Osteocyte (in vitro differentiated cells): ENCODE results near the gene SRA1. TPM values are rescaled to one million over a fixed set of nuclear protein-coding genes. Genes with fewer than 3 reads are reported as not detected.

Experiments
- DNase-seq: peaks from one replicate; pipeline ENCODE4 v3.0.0; 2021; ENCODE audit warnings: mixed read lengths; ENCODE audit not compliant: unreplicated experiment; ENCODE audit errors: extremely low spot score
- H3K27ac Mint-ChIP-seq: one replicate; pipeline ENCODE4 v1.8.0; 2021; ENCODE audit warnings: mild to moderate bottlenecking, mixed read lengths; ENCODE audit not compliant: unreplicated experiment
- H3K27me3 Mint-ChIP-seq: one replicate; pipeline ENCODE4 v1.8.0; 2021; ENCODE audit warnings: mixed read lengths; ENCODE audit not compliant: unreplicated experiment
- H3K36me3 Mint-ChIP-seq: one replicate; pipeline ENCODE4 v1.8.0; 2021; ENCODE audit warnings: mixed read lengths; ENCODE audit not compliant: unreplicated experiment
- H3K4me1 Mint-ChIP-seq: one replicate; pipeline ENCODE4 v1.8.0; 2021; ENCODE audit warnings: mixed read lengths; ENCODE audit not compliant: unreplicated experiment
- H3K4me3 Mint-ChIP-seq: one replicate; pipeline ENCODE4 v1.8.0; 2021; ENCODE audit warnings: mild to moderate bottlenecking, moderate library complexity, mixed read lengths; ENCODE audit not compliant: unreplicated experiment
- H3K9me3 Mint-ChIP-seq: one replicate; pipeline ENCODE4 v1.8.0; 2021; ENCODE audit warnings: mixed read lengths; ENCODE audit not compliant: unreplicated experiment
- total RNA-seq: library from RNA; stranded (reverse); gene quantifications from 2 replicates; pipeline ENCODE4 v1.2.1, GENCODE V29; 2021
- TF ChIP-seq, protein P1 (sequence below): fragments of 200-600 bp; sonication (generic); IDR thresholded peaks from 2 replicates; pipeline ENCODE4 v1.5.0; 2021; ENCODE audit warnings: antibody characterized with exemption, mild to moderate bottlenecking, moderate library complexity

The SRA1 gene
- total RNA-seq, 1 donor from 2014 or later = 41.9 TPM

GRCh38 chr5:140571105-140571504 lies 13.8 kb upstream of the SRA1 start:
- H3K4me3 Mint-ChIP-seq = no peak overlapping the region
- H3K36me3 Mint-ChIP-seq = peaks cover 14% of the 10 kb centered on the region
- TF ChIP-seq, protein P1, sequence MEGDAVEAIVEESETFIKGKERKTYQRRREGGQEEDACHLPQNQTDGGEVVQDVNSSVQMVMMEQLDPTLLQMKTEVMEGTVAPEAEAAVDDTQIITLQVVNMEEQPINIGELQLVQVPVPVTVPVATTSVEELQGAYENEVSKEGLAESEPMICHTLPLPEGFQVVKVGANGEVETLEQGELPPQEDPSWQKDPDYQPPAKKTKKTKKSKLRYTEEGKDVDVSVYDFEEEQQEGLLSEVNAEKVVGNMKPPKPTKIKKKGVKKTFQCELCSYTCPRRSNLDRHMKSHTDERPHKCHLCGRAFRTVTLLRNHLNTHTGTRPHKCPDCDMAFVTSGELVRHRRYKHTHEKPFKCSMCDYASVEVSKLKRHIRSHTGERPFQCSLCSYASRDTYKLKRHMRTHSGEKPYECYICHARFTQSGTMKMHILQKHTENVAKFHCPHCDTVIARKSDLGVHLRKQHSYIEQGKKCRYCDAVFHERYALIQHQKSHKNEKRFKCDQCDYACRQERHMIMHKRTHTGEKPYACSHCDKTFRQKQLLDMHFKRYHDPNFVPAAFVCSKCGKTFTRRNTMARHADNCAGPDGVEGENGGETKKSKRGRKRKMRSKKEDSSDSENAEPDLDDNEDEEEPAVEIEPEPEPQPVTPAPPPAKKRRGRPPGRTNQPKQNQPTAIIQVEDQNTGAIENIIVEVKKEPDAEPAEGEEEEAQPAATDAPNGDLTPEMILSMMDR = no peak
- peak; percentile 60 for DNase-seq
- peaks cover 12% of the 10 kb centered on the region for H3K4me1 Mint-ChIP-seq
- no peaks in the 10 kb centered on the region for H3K9me3 Mint-ChIP-seq
- no peak overlapping the region for H3K27ac Mint-ChIP-seq
- H3K27me3 Mint-ChIP-seq = no peaks in the 10 kb centered on the region

- no peak overlapping the region for H3K4me3 Mint-ChIP-seq
- TF ChIP-seq, protein P1 = no peak
- peaks cover 16% of the 10 kb centered on the region for H3K4me1 Mint-ChIP-seq
- no peak for DNase-seq
- H3K36me3 Mint-ChIP-seq = peaks cover 16% of the 10 kb centered on the region
- no peaks in the 10 kb centered on the region for H3K9me3 Mint-ChIP-seq
- H3K27ac Mint-ChIP-seq = no peak overlapping the region
- no peaks in the 10 kb centered on the region for H3K27me3 Mint-ChIP-seq
Observed at GRCh38 chr5:140570488-140570887, 13.2 kb upstream of the SRA1 start.

DNA sequence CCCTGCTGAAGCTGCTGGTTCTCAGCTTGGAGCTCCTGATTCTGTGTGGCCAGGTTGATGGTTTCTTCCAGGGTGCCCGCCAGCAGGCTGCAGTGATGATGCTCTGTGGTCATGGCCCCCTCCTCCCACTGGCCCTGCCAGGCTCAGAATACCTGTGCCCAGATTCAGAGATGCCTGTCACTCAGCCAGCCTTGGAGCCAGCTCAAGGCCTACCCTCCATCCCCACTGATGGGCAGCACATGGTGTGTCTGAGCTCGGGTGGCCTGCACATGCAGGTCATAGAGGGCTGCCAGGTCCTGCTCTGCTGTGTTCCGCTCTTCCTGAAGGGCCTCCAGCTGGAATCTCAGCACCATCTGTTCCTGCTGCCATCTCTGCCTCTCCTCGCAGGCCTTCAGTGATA lies 12.8 kb upstream of the SRA1 start:
- H3K36me3 Mint-ChIP-seq = peaks cover 16% of the 10 kb centered on the region
- TF ChIP-seq, protein P1 = no peak
- peaks cover 21% of the 10 kb centered on the region for H3K4me1 Mint-ChIP-seq
- DNase-seq = peak; percentile 75
- no peaks in the 10 kb centered on the region for H3K27me3 Mint-ChIP-seq
- no peak overlapping the region for H3K4me3 Mint-ChIP-seq
- no peaks in the 10 kb centered on the region for H3K9me3 Mint-ChIP-seq
- no peak overlapping the region for H3K27ac Mint-ChIP-seq

DNA sequence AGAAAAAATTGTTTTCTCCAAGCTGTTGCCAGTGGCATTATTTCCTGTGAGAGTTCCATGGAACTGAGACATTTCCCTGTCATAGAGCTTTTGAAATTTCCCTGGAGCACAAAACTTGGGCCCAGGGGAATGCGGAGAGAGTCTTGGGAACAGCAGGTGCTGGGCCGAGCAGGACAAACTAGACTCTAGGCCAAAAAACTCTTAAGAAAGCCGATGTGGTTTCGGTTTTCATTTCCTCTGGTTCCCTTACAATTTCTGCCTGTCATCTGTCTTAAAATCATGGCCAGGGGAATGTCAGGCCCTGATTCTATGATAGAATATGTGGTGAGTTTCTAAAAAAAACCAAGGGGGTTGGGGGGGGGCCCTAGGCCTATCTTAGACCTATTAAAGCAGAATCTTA lies 11.9 kb upstream of the SRA1 start:
- Mint-ChIP-seq H3K27ac (no peak overlapping the region), H3K9me3 (no peaks in the 10 kb centered on the region), H3K27me3 (no peaks in the 10 kb centered on the region), H3K36me3 (peaks cover 16% of the 10 kb centered on the region), H3K4me1 (peaks cover 21% of the 10 kb centered on the region), H3K4me3 (no peak overlapping the region)
- DNase-seq = peak; percentile 30
- TF ChIP-seq, protein P1 = no peak

DNA sequence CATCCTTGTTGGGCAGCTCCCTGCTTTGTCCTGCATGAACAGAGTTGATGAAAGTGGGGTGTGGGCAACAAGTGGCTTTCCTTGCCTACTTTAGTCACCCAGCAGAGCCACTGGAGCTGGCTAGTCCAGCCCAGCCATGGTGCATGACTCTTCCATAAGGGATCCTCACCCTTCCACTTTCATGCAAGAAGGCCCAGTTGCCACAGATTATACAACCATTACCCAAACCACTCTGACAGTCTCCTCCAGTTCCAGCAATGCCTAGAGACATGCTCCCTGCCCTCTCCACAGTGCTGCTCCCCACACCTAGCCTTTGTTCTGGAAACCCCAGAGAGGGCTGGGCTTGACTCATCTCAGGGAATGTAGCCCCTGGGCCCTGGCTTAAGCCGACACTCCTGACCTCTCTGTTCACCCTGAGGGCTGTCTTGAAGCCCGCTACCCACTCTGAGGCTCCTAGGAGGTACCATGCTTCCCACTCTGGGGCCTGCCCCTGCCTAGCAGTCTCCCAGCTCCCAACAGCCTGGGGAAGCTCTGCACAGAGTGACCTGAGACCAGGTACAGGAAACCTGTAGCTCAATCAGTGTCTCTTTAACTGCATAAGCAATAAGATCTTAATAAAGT lies 11.3 kb upstream of the SRA1 start:
- Mint-ChIP-seq H3K9me3 (no peaks in the 10 kb centered on the region), H3K36me3 (peaks cover 16% of the 10 kb centered on the region), H3K27ac (no peak overlapping the region), H3K27me3 (no peaks in the 10 kb centered on the region), H3K4me3 (no peak overlapping the region), H3K4me1 (peaks cover 22% of the 10 kb centered on the region)
- DNase-seq = peak; percentile 51
- TF ChIP-seq, protein P1 = no peak
